H9 (cell line): ENCODE measurements around the gene ZFYVE19. TPM values are rescaled to one million over a fixed set of nuclear protein-coding genes. Genes with fewer than 3 reads are reported as not detected.

Experiments used
- DNase-seq: peaks from one replicate; pipeline ENCODE4 v3.0.0-alpha.2; 2017
- H2AFZ ChIP-seq: one replicate; pipeline ENCODE4 v1.6.1; 2013; ENCODE audit warnings: mild to moderate bottlenecking, low read length, control low read depth, moderate library complexity
- H2AK5ac ChIP-seq: 2 replicates; pipeline ENCODE4 v1.6.1; 2013; ENCODE audit warnings: low read length, control low read depth, mixed read lengths; ENCODE audit not compliant: insufficient read length
- H2BK120ac ChIP-seq: one replicate; pipeline ENCODE4 v1.6.1; 2013; ENCODE audit warnings: low read depth, mild to moderate bottlenecking, low read length, control low read depth, inconsistent platforms; ENCODE audit not compliant: poor library complexity, severe bottlenecking
- H2BK12ac ChIP-seq: 2 replicates; pipeline ENCODE4 v1.6.1; 2013; ENCODE audit warnings: low read length, control low read depth, mixed read lengths, low read depth; ENCODE audit not compliant: insufficient read length
- H2BK15ac ChIP-seq: 2 replicates; pipeline ENCODE4 v1.6.1; 2013; ENCODE audit warnings: low read depth, low read length, control low read depth
- H2BK20ac ChIP-seq: one replicate; pipeline ENCODE4 v1.6.1; 2013; ENCODE audit warnings: low read depth, mild to moderate bottlenecking, low read length, control low read depth, inconsistent platforms; ENCODE audit not compliant: poor library complexity, severe bottlenecking
- H2BK5ac ChIP-seq: 2 replicates; pipeline ENCODE4 v1.6.1; 2013; ENCODE audit warnings: low read length, control low read depth, mixed read lengths; ENCODE audit not compliant: insufficient read length
- H3K14ac ChIP-seq: 2 replicates; pipeline ENCODE4 v1.6.1; 2013; ENCODE audit warnings: low read length, control low read depth; ENCODE audit not compliant: insufficient read depth
- H3K18ac ChIP-seq: 2 replicates; pipeline ENCODE4 v1.6.1; 2013; ENCODE audit warnings: low read depth, mild to moderate bottlenecking, mixed read lengths, low read length, control low read depth; ENCODE audit not compliant: insufficient read length
- H3K23ac ChIP-seq: 2 replicates; pipeline ENCODE4 v1.6.1; 2013; ENCODE audit warnings: low read length, control low read depth, mixed read lengths, low read depth; ENCODE audit not compliant: insufficient read length
- H3K23me2 ChIP-seq: 2 replicates; pipeline ENCODE4 v1.6.1; 2013; ENCODE audit warnings: low read depth, mild to moderate bottlenecking, mixed read lengths, low read length, control low read depth; ENCODE audit not compliant: insufficient read length, poor library complexity, severe bottlenecking
- H3K27ac ChIP-seq: 2 replicates; pipeline ENCODE4 v1.5.1; 2013; ENCODE audit warnings: low read length, control low read depth, mixed read lengths, low read depth; ENCODE audit not compliant: insufficient read length
- H3K27me3 ChIP-seq: 2 replicates; pipeline ENCODE4 v1.6.1; 2013; ENCODE audit warnings: low read length, control low read depth, inconsistent platforms; ENCODE audit not compliant: insufficient read depth
- H3K4ac ChIP-seq: 2 replicates; pipeline ENCODE4 v1.6.1; 2013; ENCODE audit warnings: low read depth, mild to moderate bottlenecking, control low read depth, inconsistent platforms, low read length, moderate library complexity
- H3K4me1 ChIP-seq: 2 replicates; pipeline ENCODE4 v1.6.1; 2013; ENCODE audit warnings: low read length, control low read depth, inconsistent platforms; ENCODE audit not compliant: insufficient read depth
- H3K4me2 ChIP-seq: 2 replicates; pipeline ENCODE4 v1.6.1; 2013; ENCODE audit warnings: low read length, control low read depth, mixed read lengths; ENCODE audit not compliant: insufficient read length, insufficient read depth
- H3K56ac ChIP-seq: 2 replicates; pipeline ENCODE4 v1.6.1; 2013; ENCODE audit warnings: low read depth, mild to moderate bottlenecking, mixed read lengths, low read length, control low read depth; ENCODE audit not compliant: insufficient read length
- H3K79me1 ChIP-seq: 2 replicates; pipeline ENCODE4 v1.6.1; 2013; ENCODE audit warnings: low read depth, mild to moderate bottlenecking, moderate library complexity, low read length, control low read depth, inconsistent platforms; ENCODE audit not compliant: insufficient read depth, poor library complexity, severe bottlenecking
- H3K79me2 ChIP-seq: 2 replicates; pipeline ENCODE4 v1.6.1; 2013; ENCODE audit warnings: low read length, control low read depth, inconsistent platforms; ENCODE audit not compliant: insufficient read depth
- H3K9ac ChIP-seq: 2 replicates; pipeline ENCODE4 v1.6.1; 2013; ENCODE audit warnings: low read length, control low read depth, mixed read lengths; ENCODE audit not compliant: insufficient read length; ENCODE audit errors: extremely low read depth
- H3K9me3 ChIP-seq: one replicate; pipeline ENCODE4 v1.6.1; 2013; ENCODE audit warnings: low read depth, low read length, inconsistent platforms; ENCODE audit not compliant: control insufficient read depth
- H3T11ph ChIP-seq: one replicate; pipeline ENCODE4 v1.6.1; 2013; ENCODE audit warnings: mild to moderate bottlenecking, low read length, control low read depth, inconsistent platforms
- H4K20me1 ChIP-seq: one replicate; pipeline ENCODE4 v1.6.1; 2013; ENCODE audit not compliant: control insufficient read depth, insufficient read length, insufficient read depth
- H4K5ac ChIP-seq: 2 replicates; pipeline ENCODE4 v1.6.1; 2013; ENCODE audit warnings: low read depth, mild to moderate bottlenecking, mixed read lengths, low read length, control low read depth; ENCODE audit not compliant: insufficient read length
- H4K8ac ChIP-seq: replicated peaks from 2 replicates; pipeline ENCODE4 v1.6.1; 2013; ENCODE audit warnings: low read length, control low read depth, mixed read lengths, low read depth; ENCODE audit not compliant: insufficient read length
- H4K91ac ChIP-seq: 2 replicates; pipeline ENCODE4 v1.6.1; 2013; ENCODE audit warnings: low read depth, mild to moderate bottlenecking, moderate library complexity, mixed read lengths, low read length, control low read depth; ENCODE audit not compliant: insufficient read length
- H3K27ac Mint-ChIP-seq, 3 experiments: 2 replicates in 2 of 3; 3 replicates in 1 of 3; pipeline ENCODE4 v1.8.0; 2020 to 2021; ENCODE audit warnings: mixed read lengths in 3 of 3, mild to moderate bottlenecking in 1 of 3, moderate library complexity in 1 of 3
- H3K27me3 Mint-ChIP-seq: 2 replicates; pipeline ENCODE4 v1.8.0; 2021; ENCODE audit warnings: low read depth, mild to moderate bottlenecking, moderate library complexity, mixed read lengths
- H3K36me3 Mint-ChIP-seq, 3 experiments: 2 replicates in 2 of 3; 3 replicates in 1 of 3; pipeline ENCODE4 v1.8.0; 2020 to 2021; ENCODE audit warnings: low read depth in 3 of 3, mixed read lengths in 3 of 3; ENCODE audit not compliant: insufficient read depth in 1 of 3
- H3K4me1 Mint-ChIP-seq, 2 experiments: 2 replicates each; pipeline ENCODE4 v1.8.0; 2020; ENCODE audit warnings: mixed read lengths in 2 of 2
- H3K4me3 Mint-ChIP-seq, 2 experiments: 2 replicates in 1 of 2; 3 replicates in 1 of 2; pipeline ENCODE4 v1.8.0; 2020 to 2021; ENCODE audit warnings: mild to moderate bottlenecking in 2 of 2, mixed read lengths in 2 of 2, moderate library complexity in 1 of 2
- H3K9me3 Mint-ChIP-seq, 2 experiments: 2 replicates in 1 of 2; 3 replicates in 1 of 2; pipeline ENCODE4 v1.8.0; 2020; ENCODE audit warnings: mild to moderate bottlenecking in 2 of 2, mixed read lengths in 2 of 2, moderate library complexity in 1 of 2
- CTCF ChIP-seq: fragments of 200-600 bp; sonication (generic); conservative IDR thresholded peaks from 3 replicates; pipeline ENCODE4 v1.8.0; 2021; ENCODE audit warnings: antibody characterized with exemption, mild to moderate bottlenecking
- WGBS: extraction: QIAGEN DNeasy Blood & Tissue Kit; methylation state at CpG from one replicate; pipeline ENCODE4 v1.1.7; 2013; ENCODE audit warnings: missing lambda C conversion rate, low lambda C conversion rate, mixed read lengths; ENCODE audit not compliant: insufficient read length; ENCODE audit errors: extremely low coverage; 5-methylcytosine and 5-hydroxymethylcytosine counted together
- total RNA-seq: library from RNA; stranded (reverse); gene quantifications from 2 replicates; pipeline ENCODE4 v1.2.1, GENCODE V29; 2021

The ZFYVE19 gene
- total RNA-seq, 1 experiment from 2014 or later: 11.3 TPM

- H3K23me2 ChIP-seq: peaks cover 4% of the 10 kb centered on the region
- H3K4me1 ChIP-seq: peaks cover 9% of the 10 kb centered on the region
- H3K18ac ChIP-seq: no peak overlapping the region
- H3K9ac ChIP-seq: no peak overlapping the region
- no peaks in the 10 kb centered on the region for H3K79me2 ChIP-seq
- no peak overlapping the region for H2BK20ac ChIP-seq
- no peak overlapping the region for H3K27ac ChIP-seq
- H3K4ac ChIP-seq: no peak overlapping the region
- no peak overlapping the region for H2AFZ ChIP-seq
- H3K23ac ChIP-seq: no peak overlapping the region
- no peak overlapping the region for H4K5ac ChIP-seq
- H3K4me3 Mint-ChIP-seq: no peak overlapping the region
- no peak overlapping the region for H4K91ac ChIP-seq
- H3K14ac ChIP-seq: no peak overlapping the region
- no peaks in the 10 kb centered on the region for H3K27me3 ChIP-seq
- H4K20me1 ChIP-seq: no peaks in the 10 kb centered on the region
- H2BK120ac ChIP-seq: no peak overlapping the region
- H3K4me1 Mint-ChIP-seq: peaks cover 27 to 30% of the 10 kb centered on the region in 2 experiments
- H2BK15ac ChIP-seq: no peak overlapping the region
- H3T11ph ChIP-seq: no peak overlapping the region
- H3K9me3 ChIP-seq: no peaks in the 10 kb centered on the region
- H2BK5ac ChIP-seq: no peak overlapping the region
- H3K79me1 ChIP-seq: no peaks in the 10 kb centered on the region
- peaks cover 4 to 10% (median 7%) of the 10 kb centered on the region in 3 experiments; a peak in 6 of 7 replicates for H3K36me3 Mint-ChIP-seq
- no peak for DNase-seq
- H2BK12ac ChIP-seq: no peak overlapping the region
- no peaks in the 10 kb centered on the region for H3K27me3 Mint-ChIP-seq
- WGBS: no CpG with 5 or more reads among the region's 1 CpG
- H3K56ac ChIP-seq: no peak overlapping the region
- no peak overlapping the region for H3K27ac Mint-ChIP-seq
- H4K8ac ChIP-seq: no peak overlapping the region
- H3K9me3 Mint-ChIP-seq: no peaks in the 10 kb centered on the region
- no peak overlapping the region for H3K4me2 ChIP-seq
- 0 out of 3 replicates have a peak, but pooled peaks have one; percentile 11 for TF ChIP-seq CTCF
- no peak overlapping the region for H2AK5ac ChIP-seq
Measured at GRCh38 chr15:40803688-40804087, 3.2 kb upstream of the ZFYVE19 start.
